GM18517 (cell line): ENCODE data around the gene MAP3K4.

Experiments used
- ATAC-seq: cut with Tn5 transposase; IDR thresholded peaks from one replicate; pipeline ENCODE4 v1.9.1; 2021; ENCODE audit warnings: mild to moderate bottlenecking, moderate library complexity; ENCODE audit not compliant: unreplicated experiment

MAP3K4 gene

DNA sequence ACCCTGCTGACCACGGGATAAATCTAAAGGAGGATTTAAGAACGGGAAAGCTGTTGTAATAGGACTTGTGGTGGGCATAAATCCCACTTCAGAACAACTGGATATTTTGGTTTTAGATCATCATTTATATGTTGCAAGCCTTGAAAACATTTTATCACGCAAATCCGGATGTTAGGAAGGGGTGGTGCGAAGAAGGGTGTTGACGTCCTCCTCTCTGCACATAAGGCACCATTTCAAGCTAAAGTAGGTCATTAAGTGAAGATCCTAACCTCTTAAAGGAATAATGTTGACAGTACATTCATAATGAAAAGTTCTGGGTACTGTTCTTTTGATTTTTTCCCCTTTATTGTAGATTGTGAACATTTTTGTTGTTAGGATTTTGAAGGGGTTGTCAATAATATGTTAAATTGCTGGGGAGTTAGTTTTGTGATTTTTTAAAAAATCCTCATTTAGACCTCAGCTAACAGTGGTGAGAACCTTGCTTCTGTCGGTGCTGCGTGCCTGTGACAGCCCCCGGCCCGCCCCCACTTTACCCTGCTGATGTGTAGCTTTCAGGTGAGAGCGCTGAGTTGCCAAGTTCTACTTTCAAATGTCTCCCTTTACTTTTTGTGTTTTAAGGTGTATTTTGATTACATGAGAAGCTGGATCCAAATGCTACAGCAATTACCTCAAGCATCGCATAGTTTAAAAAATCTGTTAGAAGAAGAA is 88.8 kb downstream of the MAP3K4 start:
- no peak for ATAC-seq

- ATAC-seq: no peak
Measured at GRCh38 chr6:161082215-161082614, 90.6 kb downstream of the MAP3K4 start.

- ATAC-seq: no peak
Measured at GRCh38 chr6:161085246-161085645, 93.7 kb downstream of the MAP3K4 start.

- no peak for ATAC-seq
Measured at GRCh38 chr6:161088676-161089328, 97.2 kb downstream of the MAP3K4 start.

- ATAC-seq: no peak
Measured at GRCh38 chr6:161091151-161091550, 99.6 kb downstream of the MAP3K4 start.

DNA sequence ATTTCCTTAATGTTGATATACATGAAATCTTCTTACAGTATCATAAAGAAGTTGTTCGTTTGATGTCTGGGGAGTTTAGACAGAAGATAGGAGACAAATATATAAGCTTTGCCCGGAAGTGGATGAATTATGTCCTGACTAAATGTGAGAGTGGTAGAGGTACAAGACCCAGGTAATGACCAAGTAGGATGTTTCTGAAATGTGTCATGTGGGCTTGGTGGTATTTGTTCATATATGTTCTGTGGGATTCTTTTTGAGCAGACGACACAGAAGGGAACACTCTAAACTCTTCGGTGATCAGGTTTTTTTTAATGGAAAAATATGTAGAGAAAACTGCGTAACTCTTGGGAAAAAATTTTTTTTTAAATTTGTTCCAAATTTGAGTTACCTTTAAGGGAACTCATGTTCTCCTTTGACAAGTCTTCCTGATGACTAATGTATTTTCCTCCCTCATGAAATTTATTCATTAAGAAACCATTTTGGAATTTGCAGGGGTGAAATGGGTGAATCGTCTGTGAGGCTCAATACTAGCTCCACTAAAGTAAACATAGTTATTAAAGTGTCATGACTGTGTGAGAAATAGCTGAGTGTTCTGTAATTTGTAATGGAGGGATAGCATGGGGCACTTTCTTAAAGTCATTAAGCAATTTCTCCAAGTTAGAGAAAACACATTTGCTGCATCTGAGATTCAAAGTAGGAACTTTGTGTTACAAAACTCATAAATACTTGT is 100.6 kb downstream of the MAP3K4 start:
- no peak for ATAC-seq

DNA sequence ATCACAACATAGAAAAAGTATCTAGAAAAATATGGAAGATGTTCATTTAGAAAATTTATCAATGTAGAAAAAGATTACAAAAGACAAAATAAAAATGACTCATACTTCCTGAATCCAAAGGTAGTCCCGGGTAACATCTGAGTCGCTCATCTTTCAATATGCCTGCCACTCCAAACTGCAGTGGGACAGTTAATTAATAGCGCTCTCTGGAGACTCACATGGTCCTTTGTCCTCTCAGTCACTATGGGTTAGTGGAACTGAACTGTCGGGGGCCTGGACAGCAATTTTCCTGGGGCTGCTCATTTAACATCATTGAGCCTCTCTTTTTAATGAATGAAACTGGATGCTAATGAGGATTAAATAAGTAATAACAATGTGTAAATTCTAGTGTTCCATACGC is 103.4 kb downstream of the MAP3K4 start:
- ATAC-seq: no peak

GRCh38 chr6:161095916-161096315 is 104.3 kb downstream of the MAP3K4 start:
- ATAC-seq: no peak

DNA sequence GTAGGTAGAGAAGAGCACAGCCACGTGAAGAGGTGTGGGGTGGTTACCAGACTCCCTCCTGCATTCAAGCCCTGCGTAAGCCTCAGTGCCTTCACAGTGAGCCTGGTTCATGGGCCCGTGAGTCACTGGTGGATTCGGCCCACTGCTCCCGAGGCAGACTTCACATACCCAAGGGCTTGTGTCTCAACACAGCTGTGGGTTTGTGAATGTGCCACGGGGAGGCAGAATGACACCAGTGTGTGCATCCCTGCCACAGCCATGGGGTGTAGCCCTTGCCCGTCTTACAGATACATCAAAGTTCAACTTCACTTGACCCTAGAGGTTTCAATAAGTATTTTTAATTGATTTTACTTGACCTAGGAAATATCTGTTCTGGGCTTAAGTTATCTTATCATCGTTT is 108.5 kb downstream of the MAP3K4 start:
- ATAC-seq: no peak

GRCh38 chr6:161101517-161101916 is 109.9 kb downstream of the MAP3K4 start:
- no peak for ATAC-seq

GRCh38 chr6:161103475-161103874 is 111.9 kb downstream of the MAP3K4 start:
- ATAC-seq: no peak

DNA sequence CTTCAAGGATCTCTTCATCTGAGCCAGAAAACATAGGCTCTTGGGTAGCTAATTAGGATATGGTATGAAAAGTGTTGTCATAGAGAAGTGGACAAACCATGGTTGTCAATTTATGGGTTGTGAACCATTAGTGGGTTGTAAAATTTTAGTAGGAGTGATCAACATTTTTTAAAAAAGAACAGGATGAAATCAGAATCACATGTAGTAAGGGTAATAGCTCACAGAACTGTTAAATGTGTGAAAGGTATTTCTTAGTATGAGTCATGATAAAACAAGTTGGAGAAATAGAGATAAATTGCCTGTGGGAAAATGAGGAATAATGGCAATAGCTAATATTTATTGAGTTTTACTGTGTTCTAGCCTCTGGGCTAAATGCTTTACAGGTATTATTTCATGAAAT is 113.4 kb downstream of the MAP3K4 start:
- ATAC-seq: no peak

DNA sequence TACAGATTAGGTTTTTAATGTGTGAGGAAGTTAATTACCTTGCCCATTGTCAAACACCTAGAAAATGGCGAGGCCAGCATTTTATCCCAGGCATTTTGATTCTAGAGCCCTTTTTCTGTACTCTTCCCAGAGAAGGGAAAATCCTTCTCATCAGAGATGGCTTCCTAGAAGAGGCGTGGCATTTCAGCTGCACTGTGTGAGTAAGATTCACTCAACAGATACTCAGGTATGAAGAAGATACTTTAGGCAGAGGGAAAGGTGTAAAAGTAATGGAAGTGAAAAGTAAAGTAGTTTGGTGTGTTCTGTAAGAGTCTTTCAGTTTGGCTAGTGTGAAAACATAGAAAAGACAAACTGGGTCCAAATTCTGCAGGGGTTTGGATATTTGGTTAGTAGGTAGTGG is 113.8 kb downstream of the MAP3K4 start:
- ATAC-seq: no peak

GRCh38 chr6:161107779-161108730 is 116.5 kb downstream of the MAP3K4 start:
- ATAC-seq: no peak

DNA sequence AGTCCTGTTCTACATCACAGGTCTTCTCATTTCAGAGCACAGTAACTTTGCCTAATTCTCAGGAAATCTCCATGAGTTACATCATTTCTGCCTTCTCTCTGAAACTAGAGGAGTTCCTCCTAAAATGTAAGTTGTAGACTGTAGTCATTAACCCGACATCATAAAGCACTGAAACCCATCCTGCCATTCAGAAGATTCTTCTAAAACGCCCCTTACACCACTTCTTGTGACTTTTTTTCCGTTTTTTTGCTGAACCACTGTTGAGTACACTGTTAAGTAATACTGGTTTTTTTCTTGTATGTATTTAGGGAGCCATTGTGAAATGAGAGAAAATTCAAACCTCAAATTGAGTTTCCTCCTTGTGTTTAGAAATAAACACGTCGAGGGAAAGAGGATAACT is 117.3 kb downstream of the MAP3K4 start:
- no peak for ATAC-seq

GRCh38 chr6:161109366-161109765 is 117.8 kb downstream of the MAP3K4 start:
- ATAC-seq: no peak

GRCh38 chr6:161110028-161110779 is 118.6 kb downstream of the MAP3K4 start:
- no peak for ATAC-seq

GRCh38 chr6:161111261-161111660 is 119.7 kb downstream of the MAP3K4 start:
- no peak for ATAC-seq

GRCh38 chr6:161115468-161115867 is 123.9 kb downstream of the MAP3K4 start:
- no peak for ATAC-seq

DNA sequence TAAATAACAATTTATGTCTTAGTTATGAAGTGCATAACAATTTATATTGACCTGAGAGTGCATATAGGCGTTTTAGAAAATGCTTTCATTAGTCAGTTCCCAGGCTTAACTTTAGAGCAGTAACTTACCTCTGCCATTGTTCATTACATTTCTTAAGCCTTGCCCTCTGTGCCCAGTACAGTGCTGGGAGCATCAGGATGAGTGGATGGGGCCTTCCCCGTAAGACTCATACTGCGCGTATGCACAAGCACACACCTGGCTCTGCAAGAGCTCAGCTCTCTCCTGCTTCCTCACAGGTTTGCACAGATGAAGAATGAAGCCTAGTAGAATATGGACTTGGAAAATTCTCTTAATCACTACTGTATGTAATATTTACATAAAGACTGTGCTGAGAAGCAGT is 125.0 kb downstream of the MAP3K4 start:
- ATAC-seq: no peak
